ENCODE results near the gene TMEM255B. TPM values are rescaled to one million over a fixed set of nuclear protein-coding genes. Genes with fewer than 3 reads are reported as not detected.
"Not testable (repeated sequence)": the region's sequence is repeated elsewhere in the genome, so short reads cannot be mapped to it uniquely, and the experiment has no call there.

Gene TMEM255B
- total RNA-seq: 1 to 10 TPM; 1.3 to 1.8 TPM

DNA sequence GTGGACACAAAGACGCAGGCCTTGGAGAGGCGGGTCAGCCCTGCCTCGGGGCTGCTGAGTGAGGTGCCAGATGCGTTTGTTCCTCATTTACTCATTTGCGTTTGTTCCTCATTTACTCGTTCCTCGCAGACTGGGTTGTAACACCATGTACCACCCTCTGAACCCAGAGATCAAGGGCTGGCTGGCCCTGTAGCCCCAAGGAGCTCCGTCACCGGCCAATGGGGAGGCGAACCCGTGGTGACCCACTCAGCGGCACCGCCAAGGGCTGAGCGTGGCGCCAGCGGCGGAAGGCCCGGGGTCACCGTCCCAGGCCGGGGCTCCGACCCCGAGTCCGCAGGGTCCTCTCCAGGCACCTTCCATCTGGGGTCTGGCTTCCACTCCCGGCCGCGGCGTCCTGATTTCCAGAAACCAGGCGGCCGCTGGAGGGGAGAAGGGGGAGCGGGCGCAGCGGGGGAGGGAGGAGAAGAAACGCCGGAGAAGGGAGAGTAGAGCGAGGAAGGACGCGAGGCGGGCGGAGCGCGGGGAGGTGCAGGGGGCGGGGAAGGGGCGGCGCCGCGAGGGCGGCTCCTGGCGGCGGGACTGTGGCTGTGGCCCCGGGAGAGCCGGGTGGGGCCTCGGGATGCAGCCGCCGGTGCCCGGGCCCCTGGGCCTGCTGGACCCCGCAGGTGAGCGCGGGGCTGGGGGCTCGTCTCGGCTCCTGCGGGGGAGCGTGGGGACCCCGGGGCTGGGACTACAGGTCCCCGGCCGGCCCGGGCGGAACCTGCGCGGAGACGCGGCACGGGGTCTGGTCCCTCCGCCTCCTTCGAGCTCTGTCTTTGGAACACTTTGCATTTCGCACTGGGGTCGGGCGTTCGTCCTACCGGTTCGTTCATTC is at the start of gene TMEM255B:
TSS of gene TMEM255B (plus strand) at position 576 of the 874 bp plus-strand sequence. CDS start at position 620, 44 bp downstream.
- H3K27me3 Mint-ChIP-seq: peaks cover 44% of the 10 kb centered on the region

DNA sequence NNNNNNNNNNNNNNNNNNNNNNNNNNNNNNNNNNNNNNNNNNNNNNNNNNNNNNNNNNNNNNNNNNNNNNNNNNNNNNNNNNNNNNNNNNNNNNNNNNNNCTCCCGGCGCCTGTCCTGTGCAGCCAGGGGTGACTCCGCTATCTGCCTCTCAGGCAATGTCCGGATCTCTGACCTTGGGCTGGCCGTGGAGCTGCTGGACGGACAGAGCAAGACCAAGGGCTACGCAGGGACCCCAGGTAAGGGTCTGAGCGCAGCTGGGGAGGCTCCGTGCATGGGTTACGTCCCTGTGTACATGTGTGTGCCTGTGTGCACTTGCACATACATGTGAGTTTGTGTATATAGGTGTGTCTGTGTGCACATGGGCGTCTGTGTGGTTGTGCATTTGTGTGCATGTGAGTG is 36.1 kb upstream of the TMEM255B start:
- Mint-ChIP-seq H3K27me3 (no peaks in the 10 kb centered on the region), H3K27ac (no peak overlapping the region), H3K9me3 (no peaks in the 10 kb centered on the region), H3K4me3 (peak overlapping the region; percentile 48), H3K36me3 (ENCODE audit: low read depth) (no peaks in the 10 kb centered on the region), H3K4me1 (peaks cover 10% of the 10 kb centered on the region)
- no peak for DNase-seq
- ChIA-PET POLR2A (no interaction called here), CTCF (no interaction called here)

More for the DNA sequence above, at the start of gene TMEM255B:
- Mint-ChIP-seq H3K4me3 (peak within 1 kb of the TSS; percentile 69), H3K4me1 (peaks cover 19% of the 10 kb centered on the region), H3K27ac (no peak within 1 kb of the TSS), H3K9me3 (no peaks in the 10 kb centered on the region), H3K36me3 (ENCODE audit: low read depth) (no peaks in the 10 kb centered on the region)
- peak; percentile 73 for DNase-seq
- ChIA-PET POLR2A (no interaction called here), CTCF (no interaction called here)

DNA sequence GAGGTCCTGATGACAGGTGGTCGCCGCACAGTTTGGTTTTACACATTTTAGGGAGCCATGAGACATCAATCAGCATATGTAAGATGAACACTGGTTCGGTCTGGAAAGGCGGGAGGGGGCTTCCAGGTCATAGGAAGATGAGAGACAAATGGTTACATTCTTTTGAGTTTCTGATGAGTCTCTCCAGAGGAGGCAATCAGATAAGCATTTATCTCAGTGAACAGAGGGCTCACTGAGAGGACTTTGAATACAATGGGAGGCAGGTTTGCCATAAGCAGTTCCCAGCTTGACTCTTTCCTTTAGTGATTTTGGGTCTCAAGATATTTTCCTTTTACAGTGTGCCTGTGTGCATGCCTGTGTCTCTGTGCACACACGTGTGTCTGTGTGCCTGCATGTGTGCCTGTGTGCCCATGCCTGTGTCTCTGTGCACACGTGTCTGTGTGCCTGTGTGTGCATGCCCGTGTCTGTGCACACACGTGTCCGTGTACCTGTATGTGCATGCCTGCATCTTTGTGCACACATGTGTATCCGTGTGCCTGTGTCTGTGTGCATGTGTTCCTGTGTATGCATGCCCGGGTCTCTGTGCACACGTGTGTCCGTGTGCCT is 35.5 kb upstream of the TMEM255B start:
- Mint-ChIP-seq H3K4me1 (peaks cover 10% of the 10 kb centered on the region), H3K27me3 (peaks cover 2% of the 10 kb centered on the region), H3K9me3 (no peaks in the 10 kb centered on the region), H3K4me3 (peak overlapping the region; percentile 48), H3K36me3 (ENCODE audit: low read depth) (no peaks in the 10 kb centered on the region), H3K27ac (no peak overlapping the region)
- ChIA-PET CTCF (no interaction called here), POLR2A (no interaction called here)
- no peak for DNase-seq

DNA sequence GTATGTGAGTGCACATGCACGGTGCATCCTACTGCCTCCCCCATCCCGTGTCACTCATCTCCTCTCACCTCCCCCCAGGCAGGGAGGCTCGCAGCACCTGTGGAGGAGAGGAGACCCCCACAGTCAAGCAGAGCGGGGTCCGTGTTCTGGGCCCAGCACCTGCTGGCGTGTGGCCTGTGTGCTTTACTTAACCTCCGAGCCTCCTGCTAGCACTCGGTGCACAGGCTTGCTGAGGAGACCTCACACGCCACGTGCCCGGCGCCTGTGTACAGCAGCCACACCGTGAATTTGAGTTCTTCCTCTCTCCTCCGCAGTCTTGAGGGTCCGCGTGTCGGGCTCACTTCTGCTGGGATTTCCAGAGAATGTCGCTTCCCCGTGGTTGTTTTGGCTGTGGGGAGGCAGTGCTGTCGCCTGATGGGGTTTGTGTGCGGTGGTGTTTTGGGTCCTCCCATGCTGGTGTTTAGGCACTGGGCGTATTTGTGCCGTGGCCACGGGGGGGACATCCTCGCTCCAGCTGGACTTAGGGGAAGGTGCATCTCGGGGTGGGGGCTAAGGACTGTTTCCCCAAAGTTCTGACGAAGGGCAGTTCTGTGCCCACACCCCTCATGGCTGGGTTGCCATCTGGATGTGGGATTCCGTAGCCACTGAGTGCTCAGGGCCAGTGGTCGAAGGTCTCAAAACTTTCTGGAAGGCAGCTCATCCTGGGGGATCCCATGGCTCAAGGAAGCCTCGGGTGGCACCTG is 34.8 kb upstream of the TMEM255B start:
- Mint-ChIP-seq H3K4me3 (peak overlapping the region; percentile 70), H3K9me3 (no peaks in the 10 kb centered on the region), H3K27me3 (peaks cover 7% of the 10 kb centered on the region), H3K27ac (peak overlapping the region; percentile 80), H3K4me1 (peaks cover 10% of the 10 kb centered on the region), H3K36me3 (ENCODE audit: low read depth) (no peaks in the 10 kb centered on the region)
- ChIA-PET POLR2A (no interaction called here), CTCF (interaction anchor here (0.6 to 1.4 kb wide), 10 partner anchors 12 to 1130 kb away, joined by 3 to 6 read pairs (median 4); partner anchors contain the start of gene GRK1)
- no peak for DNase-seq

DNA sequence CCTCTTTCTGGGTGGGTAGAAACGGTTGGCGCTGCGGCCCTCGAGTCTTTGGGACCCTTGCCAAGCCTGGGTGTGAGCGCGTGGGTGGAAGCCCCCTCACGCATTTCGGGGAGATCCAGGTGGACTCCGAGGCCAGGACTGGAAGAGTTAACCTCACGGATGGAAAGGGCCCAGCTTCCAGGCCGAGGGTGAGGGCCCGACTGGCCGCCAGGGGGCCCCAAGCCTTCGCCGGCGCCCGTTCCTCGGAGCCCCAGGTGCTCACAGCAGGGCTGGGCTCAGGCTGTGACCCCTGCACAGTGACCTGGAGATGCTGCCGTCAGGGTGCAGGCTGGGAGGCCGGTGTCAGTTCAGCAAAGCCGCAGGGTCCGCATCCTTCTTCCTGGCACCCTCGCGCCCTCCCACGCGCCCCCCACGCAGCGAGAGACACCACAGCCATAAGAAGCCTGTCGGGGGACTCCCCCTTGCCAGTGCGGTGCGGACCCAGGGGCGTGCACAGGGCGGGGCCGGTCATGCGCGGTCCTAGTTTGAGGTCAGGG is 34.2 kb upstream of the TMEM255B start:
- Mint-ChIP-seq H3K27ac (peak overlapping the region; percentile 80), H3K9me3 (no peaks in the 10 kb centered on the region), H3K4me1 (peaks cover 10% of the 10 kb centered on the region), H3K36me3 (ENCODE audit: low read depth) (no peaks in the 10 kb centered on the region), H3K4me3 (peak overlapping the region; percentile 70), H3K27me3 (peaks cover 12% of the 10 kb centered on the region)
- peak; percentile 83 for DNase-seq
- ChIA-PET POLR2A (no interaction called here), CTCF (interaction anchor here (0.6 to 1.4 kb wide), 10 partner anchors 11 to 1130 kb away, joined by 3 to 6 read pairs (median 4); partner anchors contain the start of gene GRK1)

DNA sequence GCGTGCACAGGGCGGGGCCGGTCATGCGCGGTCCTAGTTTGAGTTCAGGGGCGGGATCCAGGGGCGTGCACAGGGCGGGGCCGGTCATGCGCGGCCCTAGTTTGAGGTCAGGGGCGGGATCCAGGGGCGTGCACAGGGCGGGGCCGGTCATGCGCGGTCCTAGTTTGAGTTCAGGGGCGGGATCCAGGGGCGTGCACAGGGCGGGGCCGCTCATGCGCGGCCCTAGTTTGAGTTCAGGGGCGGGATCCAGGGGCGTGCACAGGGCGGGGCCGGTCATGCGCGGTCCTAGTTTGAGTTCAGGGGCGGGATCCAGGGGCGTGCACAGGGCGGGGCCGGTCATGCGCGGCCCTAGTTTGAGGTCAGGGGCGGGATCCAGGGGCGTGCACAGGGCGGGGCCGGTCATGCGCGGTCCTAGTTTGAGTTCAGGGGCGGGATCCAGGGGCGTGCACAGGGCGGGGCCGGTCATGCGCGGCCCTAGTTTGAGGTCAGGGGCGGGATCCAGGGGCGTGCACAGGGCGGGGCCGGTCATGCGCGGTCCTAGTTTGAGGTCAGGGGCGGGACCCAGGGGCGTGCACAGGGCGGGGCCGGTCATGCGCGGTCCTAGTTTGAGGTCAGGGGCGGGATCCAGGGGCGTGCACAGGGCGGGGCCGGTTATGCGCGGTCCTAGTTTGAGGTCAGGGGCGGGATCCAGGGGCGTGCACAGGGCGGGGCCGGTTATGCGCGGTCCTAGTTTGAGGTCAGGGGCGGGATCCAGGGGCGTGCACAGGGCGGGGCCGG is 33.5 kb upstream of the TMEM255B start:
- H3K4me3 Mint-ChIP-seq: peak overlapping the region; percentile 70
- H3K36me3 Mint-ChIP-seq (ENCODE audit: low read depth); H3K9me3 Mint-ChIP-seq; H3K27ac Mint-ChIP-seq; POLR2A ChIA-PET: not testable (repeated sequence)
- peak; percentile 37 for DNase-seq
- H3K4me1 Mint-ChIP-seq: peaks cover 10% of the 10 kb centered on the region
- H3K27me3 Mint-ChIP-seq: peaks cover 15% of the 10 kb centered on the region
- CTCF ChIA-PET: interaction anchor here (1.0 to 1.4 kb wide), 3 partner anchors 21 to 100 kb away, joined by 3 to 4 read pairs (median 3); no protein-coding TSS in a partner anchor

DNA sequence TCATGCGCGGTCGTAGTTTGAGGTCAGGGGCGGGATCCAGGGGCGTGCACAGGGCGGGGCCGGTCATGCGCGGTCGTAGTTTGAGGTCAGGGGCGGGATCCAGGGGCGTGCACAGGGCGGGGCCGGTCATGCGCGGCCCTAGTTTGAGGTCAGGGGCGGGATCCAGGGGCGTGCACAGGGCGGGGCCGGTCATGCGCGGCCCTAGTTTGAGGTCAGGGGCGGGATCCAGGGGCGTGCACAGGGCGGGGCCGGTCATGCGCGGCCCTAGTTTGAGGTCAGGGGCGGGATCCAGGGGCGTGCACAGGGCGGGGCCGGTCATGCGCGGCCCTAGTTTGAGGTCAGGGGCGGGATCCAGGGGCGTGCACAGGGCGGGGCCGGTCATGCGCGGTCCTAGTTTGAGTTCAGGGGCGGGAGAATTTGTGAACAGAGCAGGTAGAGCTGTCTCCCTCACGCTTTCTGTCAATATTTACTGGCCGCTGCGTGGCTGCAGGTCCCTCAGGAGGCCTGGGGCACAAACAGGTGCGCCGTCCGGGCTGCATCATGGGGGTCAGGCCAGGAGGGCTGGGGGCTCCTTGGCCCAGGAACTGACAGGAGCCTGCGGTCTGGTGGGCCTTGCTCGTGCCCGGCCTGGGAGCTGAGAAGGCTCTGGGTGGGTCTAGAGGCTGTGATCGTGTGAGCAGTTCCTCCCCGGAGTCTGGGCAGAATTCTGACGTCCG is 32.8 kb upstream of the TMEM255B start:
- CTCF ChIA-PET: not testable (repeated sequence)
- DNase-seq: peak; percentile 38

DNA sequence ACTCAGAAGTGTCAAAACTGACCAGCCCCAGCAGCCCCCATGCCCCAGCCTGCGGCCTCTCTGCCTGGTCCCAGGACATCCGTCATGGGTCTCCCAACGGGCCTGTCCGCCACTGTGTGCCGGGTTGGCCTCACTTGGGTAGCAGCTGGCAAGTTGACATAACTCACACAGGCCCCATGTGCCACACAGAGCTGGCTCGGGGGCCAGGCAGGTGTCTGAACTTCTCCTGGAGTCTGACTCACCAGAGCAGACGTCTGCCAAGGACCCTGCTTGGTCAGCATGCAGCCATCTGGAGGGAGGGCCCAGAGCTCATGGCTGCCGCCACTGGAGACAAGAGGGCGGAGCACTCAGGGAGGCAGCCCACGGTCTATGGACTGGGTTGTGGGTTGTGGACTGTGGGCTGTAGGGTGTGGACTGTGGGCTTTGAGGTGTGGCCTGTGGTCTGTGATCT is 32.0 kb upstream of the TMEM255B start:
- Mint-ChIP-seq H3K27me3 (peaks cover 18% of the 10 kb centered on the region), H3K4me3 (peak overlapping the region; percentile 54), H3K4me1 (peaks cover 10% of the 10 kb centered on the region), H3K27ac (peak overlapping the region; percentile 73), H3K36me3 (ENCODE audit: low read depth) (no peaks in the 10 kb centered on the region), H3K9me3 (no peaks in the 10 kb centered on the region)
- ChIA-PET CTCF (no interaction called here), POLR2A (no interaction called here)
- no peak for DNase-seq

More for the DNA sequence above, 32.8 kb upstream of the TMEM255B start:
- Mint-ChIP-seq H3K27me3 (peaks cover 18% of the 10 kb centered on the region), H3K4me1 (peaks cover 10% of the 10 kb centered on the region), H3K4me3 (peak overlapping the region; percentile 54)
- POLR2A ChIA-PET; H3K27ac Mint-ChIP-seq; H3K9me3 Mint-ChIP-seq; H3K36me3 Mint-ChIP-seq (ENCODE audit: low read depth): not testable (repeated sequence)

DNA sequence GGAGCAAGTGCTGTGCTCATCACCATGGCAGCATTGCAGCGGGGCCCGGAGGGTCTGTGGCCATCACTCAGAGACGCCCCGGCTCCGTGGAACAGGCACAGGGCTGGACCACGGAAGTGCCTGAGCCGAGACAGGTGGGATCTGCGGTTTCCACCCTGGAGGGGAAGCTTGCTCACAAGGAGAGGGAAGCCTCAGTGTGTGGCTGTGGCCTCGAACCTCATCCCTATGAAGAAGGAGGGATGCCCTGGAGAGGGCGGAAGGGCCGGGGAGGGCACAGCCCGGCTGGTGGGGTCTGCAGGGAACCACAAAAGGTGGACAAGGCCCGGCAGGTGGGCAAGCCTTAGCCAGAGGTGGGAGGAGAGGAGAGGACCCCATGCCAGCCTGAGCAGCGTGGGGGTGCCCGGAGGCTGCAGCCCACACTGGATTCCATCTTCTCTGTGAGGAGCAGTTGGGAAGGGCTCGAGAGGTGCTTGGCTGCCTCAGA is 30.4 kb upstream of the TMEM255B start:
- DNase-seq: no peak
- Mint-ChIP-seq H3K27me3 (peaks cover 18% of the 10 kb centered on the region), H3K4me3 (no peak overlapping the region), H3K9me3 (peaks cover 5% of the 10 kb centered on the region), H3K36me3 (ENCODE audit: low read depth) (no peaks in the 10 kb centered on the region), H3K4me1 (peaks cover 8% of the 10 kb centered on the region), H3K27ac (no peak overlapping the region)
- ChIA-PET POLR2A (no interaction called here), CTCF (no interaction called here)

DNA sequence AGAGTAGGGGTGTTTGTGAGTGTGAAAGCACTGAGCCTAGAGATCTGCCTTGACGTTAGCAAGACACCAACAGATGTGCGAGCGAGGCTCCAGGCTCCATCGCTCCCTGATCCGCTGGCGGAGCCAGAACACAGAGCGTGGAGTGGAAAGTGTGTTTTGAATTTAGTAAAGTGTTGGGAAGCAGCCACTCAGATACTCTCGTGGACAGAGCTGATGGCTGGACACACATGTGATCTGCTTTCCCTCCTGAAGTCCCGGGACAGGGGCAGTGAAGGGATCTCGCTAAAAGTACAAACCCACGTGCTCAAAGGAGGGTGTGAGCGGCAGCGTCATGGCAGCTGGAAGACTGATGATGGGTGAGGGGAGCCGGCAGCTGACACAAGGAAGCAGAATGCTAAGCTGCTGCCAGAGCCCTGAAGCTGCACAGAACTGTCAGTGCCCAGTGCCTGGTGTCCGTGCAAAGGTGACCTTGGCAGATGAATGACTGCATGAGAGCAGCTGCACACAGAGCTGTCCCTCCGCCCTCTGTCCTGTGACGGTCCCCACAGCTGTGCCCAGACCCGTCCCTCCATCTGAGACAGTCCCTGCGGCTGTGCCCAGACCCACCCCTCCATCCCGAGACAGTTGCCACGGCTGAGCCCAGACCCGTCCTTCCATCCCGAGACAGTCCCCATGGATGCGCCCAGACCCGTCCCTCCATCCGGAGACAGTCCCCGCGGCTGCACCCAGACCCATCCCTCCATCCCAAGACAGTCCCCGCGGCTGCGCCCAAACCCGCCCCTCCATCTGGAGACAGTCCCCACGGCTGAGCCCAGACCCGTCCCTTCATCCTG is 29.6 kb upstream of the TMEM255B start:
- H3K4me1 Mint-ChIP-seq: peaks cover 6% of the 10 kb centered on the region
- peaks cover 9% of the 10 kb centered on the region for H3K9me3 Mint-ChIP-seq
- H3K27me3 Mint-ChIP-seq: peaks cover 18% of the 10 kb centered on the region
- no peak overlapping the region for H3K4me3 Mint-ChIP-seq
- no peak for DNase-seq
- no peaks in the 10 kb centered on the region for H3K36me3 Mint-ChIP-seq (ENCODE audit: low read depth)
- POLR2A ChIA-PET: no interaction called here
- no peak overlapping the region for H3K27ac Mint-ChIP-seq
- CTCF ChIA-PET: no interaction called here

DNA sequence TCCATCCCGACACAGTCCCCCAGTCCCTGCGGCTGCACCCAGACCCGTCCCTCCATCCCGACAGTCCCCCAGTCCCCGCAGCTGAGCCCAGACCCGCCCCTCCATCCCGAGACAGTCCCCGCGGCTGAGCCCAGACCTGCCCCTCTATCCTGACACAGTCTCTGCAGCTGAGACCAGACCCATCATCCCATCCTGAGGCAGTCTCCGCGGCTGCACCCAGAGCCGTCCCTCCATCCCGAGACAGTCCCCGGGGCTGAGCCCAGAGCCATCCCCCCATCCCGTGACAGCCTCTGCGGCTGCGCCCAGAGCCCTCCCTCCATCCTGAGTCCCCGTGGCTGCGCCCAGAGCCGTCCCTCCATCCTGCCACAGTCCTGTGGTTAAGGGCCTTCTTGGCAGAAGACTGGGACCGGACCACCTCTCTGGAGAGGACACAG is 28.8 kb upstream of the TMEM255B start:
- H3K9me3 Mint-ChIP-seq: peaks cover 9% of the 10 kb centered on the region
- no peaks in the 10 kb centered on the region for H3K36me3 Mint-ChIP-seq (ENCODE audit: low read depth)
- ChIA-PET CTCF (interaction anchor here (0.7 kb wide), 1 partner anchor 148 kb away, joined by 3 read pairs; no protein-coding TSS in a partner anchor), POLR2A (no interaction called here)
- no peaks in the 10 kb centered on the region for H3K4me1 Mint-ChIP-seq
- no peak for DNase-seq
- H3K4me3 Mint-ChIP-seq: no peak overlapping the region
- no peak overlapping the region for H3K27ac Mint-ChIP-seq
- peaks cover 18% of the 10 kb centered on the region for H3K27me3 Mint-ChIP-seq
